ENCODE results near the gene COMMD9.

Gene COMMD9

DNA sequence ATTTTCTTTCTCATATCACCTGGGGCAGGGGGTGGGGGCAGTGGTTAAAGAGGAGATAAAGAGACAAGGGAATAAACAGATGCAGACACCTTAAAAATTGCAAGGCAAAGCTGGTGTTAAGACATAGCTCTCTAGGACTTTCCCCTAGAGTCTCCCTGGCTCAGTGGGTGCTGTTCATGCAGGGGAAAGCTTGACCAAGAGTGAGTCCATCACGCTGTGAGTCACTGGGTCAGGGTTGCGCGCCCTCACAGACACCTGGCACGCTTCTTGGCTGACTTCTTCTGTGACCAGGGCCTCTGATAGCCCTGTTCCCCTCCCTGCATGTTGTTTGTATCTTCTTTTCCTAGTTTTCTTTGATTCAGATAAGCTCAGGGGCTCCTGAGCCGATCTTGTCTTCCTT lies 31.9 kb downstream of the COMMD9 start:
- DNase-seq (ENCODE audit: low spot score), result no peak

DNA sequence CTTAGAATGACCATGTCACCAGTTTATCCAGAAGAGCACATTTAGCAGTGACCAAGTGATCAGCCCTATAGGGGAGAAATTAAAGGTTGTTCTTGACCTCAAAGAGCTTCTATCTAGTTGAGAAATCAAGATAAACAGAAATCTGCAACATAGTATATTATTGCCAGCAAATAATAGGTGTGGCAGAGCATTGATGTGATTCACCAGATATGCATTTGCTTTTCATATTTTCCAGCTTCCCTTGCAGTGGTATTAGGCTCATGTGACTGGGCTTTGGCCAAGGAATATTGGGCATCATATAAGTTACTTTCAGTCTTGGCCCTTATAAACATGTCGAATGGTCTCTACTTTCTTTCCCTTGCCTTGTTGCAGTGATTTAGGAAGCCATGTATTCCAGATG lies 34.5 kb downstream of the COMMD9 start:
- DNase-seq (ENCODE audit: low spot score), result no peak

DNA sequence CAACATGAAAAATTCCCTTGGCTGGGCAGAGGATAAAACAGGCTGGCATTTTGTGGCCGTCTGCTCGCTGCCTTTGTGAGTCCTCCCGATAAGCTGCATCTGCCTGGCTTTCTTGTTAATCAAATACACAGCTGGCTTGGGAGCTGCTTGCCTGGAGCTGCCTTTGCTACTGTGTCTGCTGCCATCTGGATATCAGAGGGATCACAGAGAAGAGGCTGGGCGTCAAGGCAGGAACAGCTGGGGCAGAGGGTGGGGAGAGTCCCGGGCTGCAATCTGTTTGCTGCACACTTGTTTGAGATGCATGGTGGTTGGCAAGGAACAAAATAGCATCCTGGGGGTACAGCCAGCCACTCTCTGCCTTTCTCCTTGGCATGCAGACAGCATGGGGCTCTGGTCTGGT lies 36.0 kb downstream of the COMMD9 start:
- DNase-seq (ENCODE audit: low spot score), result no peak

DNA sequence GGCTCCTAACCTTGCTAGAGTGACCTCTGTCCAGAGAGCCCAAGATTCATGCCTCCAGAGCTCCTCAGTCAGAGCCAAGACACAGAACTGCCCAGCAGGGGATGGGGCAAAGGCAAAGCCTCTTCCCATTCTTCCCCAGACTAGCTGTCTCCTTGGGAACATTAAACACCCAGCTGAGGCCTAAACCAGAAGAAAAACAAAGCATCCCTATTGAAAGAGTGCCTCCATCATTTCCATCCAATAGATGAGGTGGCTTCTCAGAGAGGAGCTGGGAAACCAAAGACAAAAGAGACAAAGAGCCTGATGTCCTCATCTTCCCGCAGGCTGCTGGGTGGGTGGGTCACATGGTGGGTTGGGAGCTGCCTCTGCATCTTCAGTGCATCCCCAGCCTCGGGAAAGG lies 37.4 kb downstream of the COMMD9 start:
- DNase-seq (ENCODE audit: low spot score), result no peak

DNA sequence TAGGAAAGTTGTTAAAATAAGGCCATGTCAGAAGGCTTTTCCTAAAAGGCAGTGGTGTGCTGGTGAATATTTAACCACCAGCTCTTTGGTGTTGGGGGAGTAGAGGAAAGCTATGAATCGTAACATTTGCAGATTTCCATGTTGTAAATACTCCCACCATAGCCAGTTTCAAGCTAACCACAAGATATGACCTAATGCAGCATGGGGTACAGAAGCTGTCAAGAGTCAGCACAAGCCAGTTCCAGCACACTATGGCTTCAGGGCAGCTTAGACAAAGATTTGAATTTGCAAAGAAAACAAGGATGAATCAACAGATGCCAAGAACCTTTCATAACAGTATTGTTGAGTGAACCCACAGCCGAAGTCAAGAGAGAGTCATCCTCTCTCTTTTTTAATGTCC lies 40.0 kb downstream of the COMMD9 start:
- DNase-seq (ENCODE audit: low spot score), result no peak

DNA sequence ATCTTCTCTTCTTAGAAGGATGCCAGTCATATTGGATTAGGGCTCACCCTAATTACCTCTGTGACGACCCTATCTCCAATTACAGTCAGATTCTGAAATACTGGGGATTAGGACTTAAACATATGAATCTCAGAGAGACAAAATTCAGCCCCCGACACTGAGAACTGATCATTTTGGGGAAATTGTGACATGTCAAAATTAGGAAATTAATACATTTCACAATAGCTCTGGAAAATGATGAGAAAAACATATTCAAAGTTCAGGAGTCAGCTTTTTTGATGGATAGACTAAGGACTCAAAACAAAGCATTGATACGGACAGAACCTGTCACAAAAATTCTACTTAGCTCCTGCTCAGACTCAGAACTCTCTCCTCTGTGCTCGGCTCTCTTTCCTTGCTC lies 40.8 kb downstream of the COMMD9 start:
- no peak for DNase-seq (ENCODE audit: low spot score)

DNA sequence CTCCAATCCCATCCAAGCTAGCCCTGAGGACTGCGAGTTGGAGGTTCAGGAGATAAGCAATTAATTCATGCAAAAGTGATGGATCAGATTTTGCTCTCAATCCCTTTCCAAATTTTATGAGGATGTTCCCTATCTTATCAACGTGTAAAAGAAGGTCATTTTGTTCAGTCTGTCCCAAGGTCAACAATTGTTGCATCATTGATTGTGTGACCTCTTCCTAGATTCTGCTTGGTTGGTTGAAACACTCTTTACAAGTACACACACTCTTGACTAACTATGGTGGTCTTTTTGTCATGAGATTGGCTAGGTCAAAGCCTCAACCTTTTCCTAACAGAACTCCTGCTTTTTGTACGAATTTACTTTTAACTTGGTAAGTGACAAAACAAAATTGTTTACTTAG lies 41.7 kb downstream of the COMMD9 start:
- no peak for DNase-seq (ENCODE audit: low spot score)

DNA sequence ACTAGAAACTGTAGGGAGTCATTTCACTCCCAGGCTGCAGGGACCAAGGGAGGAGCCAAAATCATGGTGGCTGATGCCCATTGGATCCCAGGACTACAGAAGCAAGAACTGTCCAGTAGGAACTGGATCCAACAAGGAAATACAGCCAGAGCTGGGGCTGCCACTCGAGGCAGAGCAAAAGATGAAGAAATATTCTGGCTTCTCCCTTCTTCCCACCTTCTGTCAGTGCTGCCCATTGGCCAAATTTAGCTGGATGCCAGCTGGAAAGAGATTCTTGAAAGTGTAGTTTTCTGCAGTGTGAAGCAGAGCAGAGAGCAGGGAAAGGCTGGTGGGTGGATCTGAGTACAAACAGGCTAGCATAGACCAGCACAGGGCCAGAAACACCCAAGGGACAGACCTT lies 45.6 kb downstream of the COMMD9 start:
- no peak for DNase-seq (ENCODE audit: low spot score)

DNA sequence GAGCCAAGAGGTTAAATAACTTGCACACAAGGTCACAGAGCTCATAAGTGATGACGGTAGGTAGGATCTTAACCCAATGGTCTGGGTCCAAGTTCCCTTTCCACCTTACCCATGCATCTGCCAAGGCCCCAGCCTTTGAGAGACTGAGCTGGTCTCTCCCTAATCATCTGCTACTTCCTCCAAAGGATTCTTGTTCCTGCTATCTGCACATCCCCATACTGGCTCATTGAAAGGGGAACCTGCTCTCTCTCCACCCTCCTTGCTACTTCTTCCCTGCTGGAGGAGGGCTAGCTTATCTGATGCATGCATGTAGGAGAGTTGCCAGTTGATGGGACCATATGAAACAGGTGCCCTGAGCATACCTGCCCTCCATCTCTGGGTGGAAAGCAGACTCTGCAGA lies 47.7 kb downstream of the COMMD9 start:
- DNase-seq (ENCODE audit: low spot score), result no peak

DNA sequence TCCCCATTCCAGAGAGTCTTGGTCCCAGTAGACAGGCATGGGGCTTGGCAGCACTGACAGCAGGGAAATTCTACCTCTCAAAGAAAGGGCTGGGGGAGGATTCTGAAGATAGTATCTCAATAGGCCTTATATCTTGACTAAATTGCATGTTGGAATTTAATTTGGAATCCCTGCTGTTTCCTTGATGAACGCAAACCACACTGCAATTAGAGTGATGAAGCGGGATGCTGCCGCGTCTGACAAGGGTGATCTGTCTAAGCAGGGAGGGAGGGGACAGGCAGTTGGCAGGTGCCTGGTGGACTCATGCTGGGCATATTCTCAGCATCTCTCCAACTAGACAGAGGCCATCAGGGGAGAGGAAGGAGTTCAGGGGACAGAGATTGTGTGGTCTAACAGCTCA lies 48.4 kb downstream of the COMMD9 start:
- no peak for DNase-seq (ENCODE audit: low spot score)

DNA sequence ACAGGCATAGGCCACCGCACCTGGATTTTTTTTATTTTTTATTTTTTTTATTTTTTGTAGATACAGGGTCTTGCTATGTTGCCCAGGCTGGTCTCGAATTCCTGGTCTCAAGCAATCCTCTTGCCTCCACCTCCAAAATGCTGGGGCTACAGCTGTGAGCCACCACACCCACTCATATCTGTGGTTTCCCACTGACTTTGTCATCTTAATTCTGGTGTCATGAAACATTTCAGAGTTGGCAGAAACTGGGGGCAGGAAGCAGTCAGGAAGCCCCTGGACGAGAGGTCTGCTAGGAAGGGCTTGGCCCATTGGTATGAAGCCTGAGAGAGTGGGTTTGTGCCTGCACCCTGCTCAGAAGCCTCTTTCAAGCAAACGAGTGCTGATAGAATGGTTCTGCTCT lies 49.1 kb downstream of the COMMD9 start:
- no peak for DNase-seq (ENCODE audit: low spot score)

DNA sequence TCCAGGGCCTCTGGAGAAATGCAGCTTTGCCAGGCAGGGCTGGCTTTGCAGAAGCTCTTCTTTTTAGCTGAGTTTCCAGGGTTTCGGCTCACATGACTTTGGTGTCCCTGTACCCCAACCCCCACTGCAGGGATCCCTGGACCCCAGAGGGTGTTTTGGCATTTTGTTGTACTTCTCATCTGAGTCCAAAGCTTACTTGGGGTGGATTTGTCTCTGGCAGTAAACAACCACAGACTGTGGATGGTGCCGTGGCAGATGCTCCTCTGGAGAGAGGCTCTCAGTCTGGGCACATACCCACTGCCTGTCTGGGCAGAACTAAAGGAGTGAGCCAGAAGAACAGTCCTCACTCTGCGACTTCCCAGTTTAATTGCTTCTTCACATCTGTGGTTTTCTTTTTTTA lies 49.6 kb downstream of the COMMD9 start:
- no peak for DNase-seq (ENCODE audit: low spot score)

DNA sequence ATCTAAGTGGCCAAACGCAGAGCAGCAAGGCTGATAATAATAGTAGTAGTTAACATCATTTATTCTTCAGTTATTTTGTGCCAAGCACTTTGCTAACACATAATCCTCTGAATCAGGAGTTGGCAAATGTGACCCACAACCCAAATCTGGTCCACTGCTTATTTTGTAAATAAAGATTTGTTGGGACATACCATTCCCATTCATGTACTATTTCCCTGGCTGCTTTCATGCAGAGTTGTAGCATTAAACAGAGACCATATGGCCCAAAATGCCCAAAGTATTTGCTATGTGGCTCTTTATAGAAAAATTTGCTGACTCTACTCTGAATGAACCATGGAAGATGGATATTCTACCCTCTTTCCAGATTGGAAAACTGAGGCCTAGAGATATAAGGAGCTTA lies 50.3 kb downstream of the COMMD9 start:
- DNase-seq (ENCODE audit: low spot score), result no peak

DNA sequence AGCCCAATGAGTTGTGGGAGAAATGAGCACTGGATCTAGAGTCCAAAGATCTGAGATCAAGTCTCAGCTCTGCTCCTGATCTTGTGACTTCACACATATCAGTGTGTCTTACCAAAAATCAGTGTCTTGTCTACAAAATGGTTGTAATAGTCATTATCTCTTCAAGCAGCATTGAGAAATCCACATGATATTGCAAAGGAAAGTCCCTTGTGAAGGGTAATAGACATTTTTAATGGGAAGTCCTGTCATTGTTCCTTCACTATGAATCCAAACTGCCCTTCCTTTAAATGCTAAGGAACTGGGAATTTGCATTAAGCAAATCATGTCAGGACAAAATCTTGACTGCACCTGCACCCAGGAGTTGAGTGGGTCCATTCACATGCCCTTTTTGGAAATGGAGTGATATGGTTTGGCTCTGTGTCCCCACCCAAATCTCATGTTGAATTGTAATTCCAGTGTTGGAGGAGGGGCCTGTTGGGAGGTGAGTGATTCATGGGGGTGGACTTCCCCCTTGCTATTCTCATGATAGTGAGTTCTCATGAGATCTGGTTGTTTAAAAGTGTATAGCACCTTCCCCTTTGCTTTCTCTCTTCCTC lies 51.1 kb downstream of the COMMD9 start:
- DNase-seq (ENCODE audit: low spot score), result no peak

DNA sequence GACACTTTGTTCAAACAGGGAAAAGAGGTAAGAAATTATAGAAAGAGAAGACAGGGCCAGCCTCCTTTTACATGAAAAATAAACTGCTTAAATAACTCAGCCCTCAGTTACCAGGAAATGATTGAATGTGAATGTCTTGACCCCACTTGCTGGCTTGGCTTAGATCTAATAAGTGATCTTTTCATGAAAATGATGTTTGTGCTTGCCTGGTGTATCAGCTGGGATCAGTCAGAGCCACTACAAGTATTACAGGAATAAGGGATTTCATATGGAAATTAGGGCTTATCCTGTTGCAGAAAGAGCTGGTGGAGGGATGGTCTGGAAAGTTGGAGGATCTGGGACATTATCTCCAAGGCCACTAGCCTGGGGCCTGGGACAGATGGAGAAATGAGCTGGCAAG lies 51.8 kb downstream of the COMMD9 start:
- no peak for DNase-seq (ENCODE audit: low spot score)

DNA sequence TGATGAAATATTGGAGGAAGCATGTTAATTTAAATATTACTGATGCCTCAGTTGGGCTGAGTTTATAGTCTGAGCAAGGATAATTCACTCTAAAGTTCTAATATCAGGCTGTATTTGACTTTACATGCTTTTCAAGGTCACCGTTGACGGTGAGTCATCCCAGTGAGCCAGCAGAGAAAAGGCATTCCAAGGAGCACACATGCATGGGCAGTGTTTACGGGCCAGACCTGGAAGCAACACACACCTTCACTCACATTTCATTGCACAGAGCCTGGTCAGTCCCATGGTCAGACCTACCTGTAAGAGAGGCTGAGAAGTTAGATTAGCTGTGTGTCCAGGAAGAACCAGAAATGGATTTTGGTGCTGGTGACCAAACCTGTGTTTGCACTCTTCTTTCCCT lies 53.5 kb downstream of the COMMD9 start:
- no peak for DNase-seq (ENCODE audit: low spot score)

DNA sequence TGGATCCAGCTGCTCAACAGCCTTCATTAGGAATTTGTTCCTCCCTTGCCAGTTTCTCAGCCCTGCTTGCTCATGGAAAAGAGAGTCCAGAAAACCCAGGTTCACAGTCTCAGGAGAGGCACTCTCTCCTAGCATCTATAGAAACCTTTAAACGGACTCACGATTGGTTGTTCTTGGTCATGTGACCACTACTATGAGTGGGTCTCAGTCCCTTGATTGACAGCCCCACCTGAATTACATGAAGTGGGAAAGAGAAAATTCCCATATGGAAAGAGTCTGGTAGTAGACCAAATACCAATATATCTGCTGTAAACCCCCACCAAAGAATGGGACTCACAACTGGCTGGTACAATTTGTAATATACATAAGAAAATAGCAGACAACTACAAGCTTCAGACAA lies 54.4 kb downstream of the COMMD9 start:
- no peak for DNase-seq (ENCODE audit: low spot score)

DNA sequence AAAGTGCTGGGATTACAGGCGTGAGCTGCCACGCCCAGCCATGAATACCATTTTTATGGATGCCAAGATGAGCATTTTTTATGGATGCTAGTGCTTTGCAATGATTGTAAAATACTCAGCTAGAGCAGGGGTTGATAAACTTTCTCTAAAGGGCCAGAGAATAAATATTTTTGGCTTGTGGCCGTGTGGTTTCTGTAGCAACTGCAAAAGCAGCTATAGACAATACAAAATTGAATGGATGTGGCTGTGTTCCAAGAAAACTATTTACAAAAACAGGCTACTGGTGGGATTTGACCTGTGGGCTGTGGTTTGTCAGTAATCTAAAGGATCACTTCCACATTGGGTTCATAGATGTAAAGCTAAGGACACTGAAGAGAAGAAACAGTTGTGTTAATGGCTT lies 56.0 kb downstream of the COMMD9 start:
- no peak for DNase-seq (ENCODE audit: low spot score)

DNA sequence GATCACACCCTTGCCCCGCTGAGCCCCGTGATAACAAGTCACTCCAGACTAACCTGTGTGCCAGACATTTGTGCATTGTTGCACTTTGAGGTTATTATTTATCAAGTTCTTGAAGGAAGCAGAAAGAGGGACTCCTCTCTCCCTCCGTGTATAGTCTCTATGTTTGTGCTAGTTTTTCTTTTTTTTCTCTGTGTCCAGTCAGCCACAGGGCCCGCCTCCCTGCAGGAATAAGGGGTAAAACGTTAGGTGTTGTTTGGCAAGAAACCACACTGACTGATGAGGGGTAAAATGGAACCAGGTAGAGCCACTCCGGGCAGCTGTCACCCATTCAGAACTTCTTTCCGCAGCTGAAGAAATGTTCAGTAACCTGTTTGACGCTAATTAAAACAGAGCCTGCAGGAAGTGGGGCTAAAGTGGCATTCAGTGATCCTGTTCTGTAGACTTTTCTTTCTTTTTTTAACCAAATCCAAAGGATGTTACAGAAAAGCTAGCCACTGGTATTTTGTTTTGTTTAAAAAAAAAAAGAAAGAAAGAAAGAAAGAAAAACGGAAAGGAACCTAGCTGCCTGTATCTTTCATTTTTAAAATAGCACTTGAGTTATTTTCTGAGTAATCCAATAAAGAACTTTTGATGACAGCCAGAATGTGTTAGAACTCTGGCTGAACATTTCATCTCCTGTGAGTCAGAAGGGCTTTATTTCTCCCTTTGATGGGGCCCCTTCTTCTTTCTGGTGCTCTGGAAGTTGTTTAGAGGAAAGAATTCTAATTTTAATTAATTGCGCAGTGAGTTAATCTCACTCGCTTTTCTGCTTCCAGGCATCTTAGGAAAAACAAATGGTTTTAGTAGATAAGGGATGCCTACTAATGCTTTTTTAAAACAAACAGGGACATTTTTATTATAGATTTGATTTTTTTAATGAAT lies 58.2 kb downstream of the COMMD9 start:
- DNase-seq (ENCODE audit: low spot score), result no peak

DNA sequence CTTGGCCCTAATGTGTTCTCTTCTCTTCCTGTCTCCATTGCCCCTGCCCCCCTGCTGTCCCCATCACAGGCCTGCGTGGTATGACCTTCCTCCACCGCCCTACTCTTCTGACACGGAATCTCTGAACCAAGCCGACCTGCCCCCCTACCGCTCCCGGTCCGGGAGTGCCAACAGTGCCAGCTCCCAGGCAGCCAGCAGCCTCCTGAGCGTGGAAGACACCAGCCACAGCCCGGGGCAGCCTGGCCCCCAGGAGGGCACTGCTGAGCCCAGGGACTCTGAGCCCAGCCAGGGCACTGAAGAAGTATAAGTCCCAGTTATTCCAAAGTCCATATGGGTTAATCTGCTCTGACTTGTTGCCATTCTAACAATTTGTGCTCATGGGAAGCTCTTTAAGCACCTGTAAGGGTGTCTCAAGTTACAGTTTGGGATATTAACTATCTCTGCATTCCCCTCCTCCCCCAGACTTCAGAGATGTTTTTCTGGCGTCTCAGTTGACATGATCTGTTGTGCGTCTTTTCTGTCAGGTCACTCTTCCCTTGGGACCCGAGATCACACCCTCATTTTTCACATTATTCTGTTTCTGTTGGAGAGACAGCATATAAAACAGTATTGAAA lies 60.0 kb downstream of the COMMD9 start:
- no peak for DNase-seq (ENCODE audit: low spot score)

DNA sequence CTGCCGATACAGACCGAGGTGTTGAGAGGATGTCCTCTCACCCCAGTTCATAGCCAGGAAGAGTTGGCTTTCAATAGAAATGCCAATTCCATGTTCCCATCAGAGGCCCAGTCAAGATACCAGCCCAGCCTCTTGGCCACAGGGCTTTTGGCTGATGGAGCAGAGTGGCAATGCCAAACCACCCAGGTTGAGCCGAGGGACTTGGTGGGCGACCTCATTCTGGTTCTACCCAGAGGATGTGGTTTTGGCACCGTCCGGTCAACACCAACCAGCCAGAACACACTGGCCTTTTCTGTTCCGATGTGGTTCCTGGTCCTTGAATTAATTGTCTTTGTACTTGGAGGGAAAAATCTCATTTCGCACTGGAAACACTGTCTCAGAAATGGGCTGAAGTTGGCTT lies 60.5 kb downstream of the COMMD9 start:
- DNase-seq (ENCODE audit: low spot score), result no peak

DNA sequence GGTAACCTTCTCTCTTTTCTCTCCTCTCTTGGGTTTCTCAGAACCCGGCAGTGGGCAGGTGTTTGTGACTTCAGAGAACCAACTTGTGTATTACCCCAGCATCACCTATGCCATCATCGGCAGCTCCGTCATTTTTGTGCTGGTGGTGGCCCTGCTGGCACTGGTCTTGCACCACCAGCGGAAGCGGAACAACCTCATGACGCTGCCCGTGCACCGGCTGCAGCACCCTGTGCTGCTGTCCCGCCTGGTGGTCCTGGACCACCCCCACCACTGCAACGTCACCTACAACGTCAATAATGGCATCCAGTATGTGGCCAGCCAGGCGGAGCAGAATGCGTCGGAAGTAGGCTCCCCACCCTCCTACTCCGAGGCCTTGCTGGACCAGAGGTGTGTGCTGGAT lies 62.2 kb downstream of the COMMD9 start:
- no peak for DNase-seq (ENCODE audit: low spot score)

DNA sequence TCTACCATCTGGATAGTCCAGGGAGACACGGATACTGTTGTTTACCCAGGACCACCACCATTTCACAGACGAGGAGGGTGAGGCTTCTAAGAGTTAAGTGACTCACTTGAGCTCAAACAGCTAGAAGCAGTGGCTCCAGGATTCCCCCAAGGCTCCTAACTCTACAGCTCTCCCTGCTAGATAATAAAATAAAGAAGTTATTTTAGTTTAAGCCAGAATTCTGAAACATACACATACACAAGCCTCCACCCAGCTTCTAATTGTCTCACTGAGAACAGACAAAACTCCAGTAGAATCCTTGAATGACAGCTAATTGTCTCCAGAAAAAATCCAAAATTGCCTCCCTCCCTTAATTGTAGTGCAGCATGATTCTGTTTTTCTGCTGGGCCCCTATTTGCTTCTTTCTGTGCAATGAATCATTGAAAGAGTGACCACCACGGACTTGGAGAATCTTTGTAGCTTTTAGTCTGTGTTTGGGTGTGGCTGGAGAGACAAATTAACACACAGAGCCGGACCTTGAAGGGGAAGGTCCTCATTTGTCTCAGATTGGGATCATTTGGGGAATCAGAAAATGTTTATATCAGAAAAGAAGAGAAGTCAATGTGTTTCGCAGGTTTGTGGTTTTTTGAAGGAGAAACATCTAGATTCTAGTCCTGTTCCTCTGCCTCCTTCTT lies 64.9 kb downstream of the COMMD9 start:
- DNase-seq (ENCODE audit: low spot score), result no peak

All from HuH-7.5 (cell line).